ENCODE results near the gene TIGAR. TPM values are rescaled to one million over a fixed set of nuclear protein-coding genes. Genes with fewer than 3 reads are reported as not detected.

The TIGAR gene, protein sequence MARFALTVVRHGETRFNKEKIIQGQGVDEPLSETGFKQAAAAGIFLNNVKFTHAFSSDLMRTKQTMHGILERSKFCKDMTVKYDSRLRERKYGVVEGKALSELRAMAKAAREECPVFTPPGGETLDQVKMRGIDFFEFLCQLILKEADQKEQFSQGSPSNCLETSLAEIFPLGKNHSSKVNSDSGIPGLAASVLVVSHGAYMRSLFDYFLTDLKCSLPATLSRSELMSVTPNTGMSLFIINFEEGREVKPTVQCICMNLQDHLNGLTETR
- total RNA-seq, result 6.1 and 7.7 TPM in 2 replicates

DNA sequence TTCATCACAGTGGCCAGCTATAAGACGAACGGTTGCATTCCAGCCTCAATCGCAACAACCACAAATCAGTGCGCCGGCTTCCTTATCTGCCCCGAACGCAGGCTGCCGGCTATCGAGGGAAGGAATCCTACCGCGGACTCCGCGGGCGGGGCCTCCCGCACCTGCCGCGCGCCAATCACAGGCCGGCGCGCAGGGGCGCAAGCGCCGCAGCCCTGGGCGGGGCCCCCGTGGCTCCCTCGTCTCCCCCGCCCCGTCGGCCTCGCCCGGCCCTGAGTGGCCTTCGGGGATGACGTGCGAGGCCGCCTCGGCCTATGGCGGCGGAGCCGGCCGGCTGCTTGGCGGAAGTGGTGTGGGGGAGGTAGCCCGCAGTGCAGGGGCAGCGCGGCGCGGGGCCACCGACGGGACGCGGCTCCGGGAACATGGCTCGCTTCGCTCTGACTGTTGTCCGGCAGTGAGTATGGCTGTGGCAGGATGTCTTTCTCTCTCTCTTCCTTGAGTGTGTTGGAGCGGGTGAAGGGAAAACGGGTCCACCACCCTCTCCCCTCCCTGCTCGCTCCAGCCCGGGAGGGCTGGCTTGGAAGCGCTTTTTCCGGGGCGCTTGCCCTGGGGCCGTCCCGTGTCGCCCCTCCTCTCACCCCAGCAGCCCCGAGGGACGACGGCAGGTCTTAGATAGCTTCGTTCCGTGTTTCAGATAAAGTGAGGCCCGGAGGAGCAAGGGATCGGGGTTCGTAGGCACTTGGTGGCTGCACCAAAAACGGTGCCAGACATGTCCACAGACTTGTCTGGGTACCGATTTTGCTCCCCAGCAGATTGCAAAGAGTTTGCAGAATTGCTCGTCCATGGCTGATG is at the start of gene TIGAR:
TIGAR (plus strand) TSS at position 361 of the 849 bp plus-strand sequence; CDS start at position 420, 59 bp downstream.

DNA sequence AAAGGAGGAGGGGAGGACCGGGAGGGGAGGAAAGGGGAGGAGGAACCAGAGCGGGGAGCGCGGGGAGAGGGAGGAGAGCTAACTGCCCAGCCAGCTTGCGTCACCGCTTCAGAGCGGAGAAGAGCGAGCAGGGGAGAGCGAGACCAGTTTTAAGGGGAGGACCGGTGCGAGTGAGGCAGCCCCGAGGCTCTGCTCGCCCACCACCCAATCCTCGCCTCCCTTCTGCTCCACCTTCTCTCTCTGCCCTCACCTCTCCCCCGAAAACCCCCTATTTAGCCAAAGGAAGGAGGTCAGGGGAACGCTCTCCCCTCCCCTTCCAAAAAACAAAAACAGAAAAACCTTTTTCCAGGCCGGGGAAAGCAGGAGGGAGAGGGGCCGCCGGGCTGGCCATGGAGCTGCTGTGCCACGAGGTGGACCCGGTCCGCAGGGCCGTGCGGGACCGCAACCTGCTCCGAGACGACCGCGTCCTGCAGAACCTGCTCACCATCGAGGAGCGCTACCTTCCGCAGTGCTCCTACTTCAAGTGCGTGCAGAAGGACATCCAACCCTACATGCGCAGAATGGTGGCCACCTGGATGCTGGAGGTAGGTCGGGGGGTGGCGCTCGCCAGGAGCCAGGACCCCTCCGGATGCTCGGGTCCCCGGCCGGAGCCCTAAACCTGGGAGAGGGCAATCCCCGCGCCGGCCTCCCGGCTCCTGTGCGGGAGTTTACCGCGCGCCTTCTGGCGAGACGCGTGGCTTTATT is 47.2 kb upstream of the TIGAR start, which contains the start of gene CCND2:
CCND2 (plus strand) TSS at position 111 of the 744 bp plus-strand sequence; CDS start at position 390, 279 bp downstream.

GRCh38 chr12:4379405-4379804 is 58.4 kb downstream of the TIGAR start, which contains the start of gene FGF23:
Gene FGF23, minus strand, starts transcription at chr12:4379712. Its CDS starts 130 bp downstream, at chr12:4379582.

Other genes with a start within 250 kb of the TIGAR start
- gene CCND2, start 47.5 kb upstream of the TIGAR start, total RNA-seq, result 21.3 and 30.6 TPM in 2 replicates
- not detected in 2 replicates for gene FGF23, start 58.5 kb downstream of the TIGAR start, total RNA-seq
- gene FGF6, start 124.6 kb downstream of the TIGAR start, total RNA-seq, result not detected in 2 replicates
- 14.7 and 21.9 TPM in 2 replicates for gene RAD51AP1, start 217.7 kb downstream of the TIGAR start, total RNA-seq
- 77.0 and 89.5 TPM in 2 replicates for gene DYRK4, start 241.0 kb downstream of the TIGAR start, total RNA-seq

Measured in bronchus fibroblast of lung (primary cell).